Left cardiac atrium (tissue), 4 donors: ENCODE results near the gene NRG3. TPM values are rescaled to one million over a fixed set of nuclear protein-coding genes. Genes with fewer than 3 reads are reported as not detected.

Experiments
- ATAC-seq, 2 donors: fragments of 200-7000 bp; cut with Tn5 transposase; one replicate each; pipeline ENCODE4 v1.9.1; 2020; ENCODE audit warnings: mild to moderate bottlenecking in 2 of 2, moderate library complexity in 2 of 2
- DNase-seq: peaks from one replicate; pipeline ENCODE4 v3.0.0-alpha.2; 2020
- intact Hi-C, 2 donors: fragments of 100-400 bp; cut with DNase I; formaldehyde crosslinking; loops; one replicate each; pipeline versions ENCODE4 v1.14.1 to v1.15.1; 2022 to 2023
- total RNA-seq, 2 donors: library from RNA; stranded (reverse); fragmentation: NEBNext Ultra II Directional; extraction: Animal tissue kit (Norgen Biotek cat#: 25700); gene quantifications; one replicate each; pipeline ENCODE4 v1.2.1, GENCODE V29; 2021
- donor health status: DM: no; HTN: yes; CAD: no.
- donor health status: DM: no; HTN: yes; CAD: no; lungs with severe emphysema.
- donor health status: DM: yes; HTN: yes; CAD: no.
- donor health status: Dilated cardiomyopathy.

Gene NRG3
- total RNA-seq, 2 donors from 2014 or later = 0.21 to 0.79 TPM

DNA sequence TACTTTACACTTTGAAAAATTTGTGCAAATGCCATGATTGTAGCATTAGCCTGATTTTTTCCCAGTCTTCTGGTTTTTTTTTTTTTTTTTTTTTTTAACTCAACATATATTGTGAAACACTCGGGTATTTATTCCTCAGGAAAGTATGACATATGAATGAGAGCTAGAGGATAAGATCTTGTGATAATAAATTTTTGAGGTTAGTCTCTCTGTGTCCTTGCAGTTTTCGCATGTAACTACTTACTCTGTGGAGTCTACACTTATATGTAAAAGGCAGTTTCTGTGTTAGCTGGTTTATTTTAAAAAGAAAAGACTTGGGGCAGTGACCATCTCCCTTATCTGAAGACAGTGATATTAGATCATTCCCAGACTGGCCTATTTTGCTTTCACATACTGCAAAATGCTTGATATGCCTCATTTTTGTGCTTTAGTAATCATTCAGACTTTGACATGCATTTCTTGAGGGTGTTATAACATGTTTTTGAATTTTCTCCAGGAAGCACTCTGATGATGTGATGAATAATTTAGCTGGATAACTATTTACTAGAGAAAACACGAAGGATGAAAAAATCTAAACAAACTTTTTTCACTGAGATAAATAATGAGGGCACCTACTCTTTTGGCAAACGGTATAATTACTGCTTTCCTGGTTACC, 371.0 kb downstream of the NRG3 start:
- no peak for ATAC-seq
- DNase-seq = no peak
- intact Hi-C loops = no loop called here

GRCh38 chr10:82249141-82249540, 374.1 kb downstream of the NRG3 start:
- intact Hi-C loops = no loop called here
- no peak for DNase-seq

DNA sequence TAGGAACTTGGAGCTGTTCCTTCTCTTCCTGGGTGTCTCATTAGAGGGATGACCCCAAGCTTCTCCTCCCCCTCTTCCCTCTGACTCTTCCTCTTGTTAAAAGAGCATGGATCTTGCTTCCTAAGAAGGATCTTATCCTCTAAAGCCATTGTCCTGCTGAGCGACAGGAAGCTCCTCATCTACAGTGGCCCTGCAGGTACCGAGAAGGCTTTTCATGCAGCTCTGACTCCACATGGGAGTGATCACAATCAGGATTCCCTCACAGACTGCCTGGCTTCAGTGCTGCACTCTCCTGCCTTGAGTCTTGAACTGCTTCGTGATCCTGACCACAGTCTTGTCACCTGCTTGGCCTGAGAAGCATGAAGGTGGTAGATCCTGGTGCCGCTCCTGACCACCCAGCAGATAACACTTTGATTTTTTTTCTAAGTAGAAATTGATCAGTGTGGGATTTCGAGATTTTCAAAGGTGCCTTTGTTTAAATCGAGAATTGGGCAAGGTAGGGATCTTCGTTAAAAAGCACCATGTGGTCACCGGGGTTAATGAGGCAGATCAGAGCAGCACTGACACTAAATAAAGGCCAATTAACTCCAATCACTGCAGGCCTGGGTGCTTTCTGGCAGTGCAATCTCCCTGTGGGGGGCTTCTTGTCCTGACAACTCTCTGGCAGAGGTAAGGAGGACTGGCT, 376.4 kb downstream of the NRG3 start:
- no peak for DNase-seq
- no peak for ATAC-seq
- intact Hi-C loops = no loop called here

More at GRCh38 chr10:82249141-82249540, 374.1 kb downstream of the NRG3 start:
- ATAC-seq = no peak

- intact Hi-C loops = no loop called here
- ATAC-seq = peak in 1 of 2 donors; percentile 25
These were observed 377.1 kb downstream of the NRG3 start for GRCh38 chr10:82252081-82252480.

GRCh38 chr10:82254237-82254636, 379.2 kb downstream of the NRG3 start:
- intact Hi-C loops = no loop called here

More at GRCh38 chr10:82252081-82252480, 377.1 kb downstream of the NRG3 start:
- no peak for DNase-seq

DNA sequence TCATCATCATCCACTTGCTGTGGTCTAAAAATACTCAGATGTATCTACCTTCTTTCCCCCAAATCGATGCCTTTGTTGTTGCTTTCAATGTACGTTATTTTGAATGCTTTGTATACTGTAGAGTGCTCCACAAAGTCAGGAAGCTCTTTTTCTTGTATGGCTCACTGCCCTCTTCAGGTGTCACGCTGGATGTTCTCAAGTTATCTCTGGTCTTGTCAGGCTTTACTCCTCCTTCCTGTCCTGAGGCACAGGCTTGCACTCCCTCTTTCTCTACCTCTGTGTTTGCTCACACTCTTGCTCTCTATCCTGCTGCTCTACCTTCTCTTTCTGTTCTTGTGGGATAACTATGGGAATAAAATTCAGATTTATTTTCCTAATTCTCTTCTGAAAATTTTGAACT, 381.3 kb downstream of the NRG3 start:
- ATAC-seq (no peak), DNase-seq (no peak)
- intact Hi-C loops = no loop called here

More at GRCh38 chr10:82254237-82254636, 379.2 kb downstream of the NRG3 start:
- DNase-seq (no peak), ATAC-seq (no peak)

DNA sequence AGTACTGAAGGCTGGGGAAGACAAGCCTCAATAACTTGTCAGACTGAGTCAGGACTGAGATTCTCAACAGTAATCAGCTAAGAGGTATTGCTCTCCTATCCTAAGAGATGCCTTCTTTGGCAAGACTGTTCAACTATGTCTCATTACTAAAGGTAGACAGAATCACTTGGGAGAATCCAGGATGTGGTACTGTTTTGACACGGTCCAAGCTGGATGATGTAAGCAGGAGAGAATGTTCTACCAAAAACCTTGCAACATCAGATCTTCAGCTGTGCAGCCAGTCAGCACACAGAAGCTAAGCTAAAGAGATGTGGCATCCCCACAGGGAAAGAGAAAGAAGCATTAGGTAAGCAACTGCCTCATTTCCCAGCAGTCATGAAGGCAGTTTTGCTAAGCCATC, 391.4 kb downstream of the NRG3 start:
- ATAC-seq = peak in 1 of 2 donors; percentile 91
- intact Hi-C loops = no loop called here
- no peak for DNase-seq

- DNase-seq = no peak
- ATAC-seq = no peak
- intact Hi-C loops = no loop called here
These were observed 392.0 kb downstream of the NRG3 start for GRCh38 chr10:82267014-82267413.

DNA sequence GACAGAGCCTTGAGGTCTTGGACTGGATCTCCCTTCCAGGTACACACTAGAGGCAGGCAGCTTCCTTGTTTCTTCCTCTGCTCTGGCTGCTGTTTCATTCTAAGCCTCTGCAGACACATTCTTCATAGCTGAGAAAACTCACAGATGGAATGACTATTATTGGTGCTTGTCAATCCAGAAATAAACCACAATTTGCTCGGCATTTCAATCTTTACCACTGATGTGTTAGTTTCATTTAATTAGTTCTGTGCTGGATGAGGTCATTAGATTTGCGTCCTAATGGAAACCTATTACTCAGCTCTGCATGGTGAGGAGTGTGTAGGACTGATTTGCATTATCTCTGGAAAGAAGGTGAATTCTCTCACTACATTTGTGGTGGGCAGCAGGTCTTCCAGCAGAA, 392.5 kb downstream of the NRG3 start:
- DNase-seq (no peak), ATAC-seq (no peak)
- intact Hi-C loops = no loop called here

DNA sequence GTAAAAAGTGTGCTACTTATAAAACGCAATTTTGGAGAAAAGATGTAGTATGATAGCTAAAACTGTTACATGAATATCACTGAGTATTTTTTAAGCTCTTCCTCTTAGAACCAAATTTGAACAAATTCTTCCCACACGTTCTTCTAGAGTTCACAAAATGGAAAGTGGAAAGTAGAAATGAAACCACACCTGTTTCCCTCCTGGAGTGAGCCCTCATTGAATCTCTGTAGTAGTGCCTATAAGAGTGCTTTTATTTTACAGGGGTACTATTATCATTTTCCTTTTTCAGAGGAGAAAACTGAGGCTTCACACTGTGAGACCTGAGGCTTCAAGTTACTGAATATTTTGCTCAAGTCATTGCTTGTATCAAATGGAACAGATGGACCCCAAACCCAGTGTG, 393.0 kb downstream of the NRG3 start:
- DNase-seq (no peak), ATAC-seq (no peak)
- intact Hi-C loops = no loop called here

DNA sequence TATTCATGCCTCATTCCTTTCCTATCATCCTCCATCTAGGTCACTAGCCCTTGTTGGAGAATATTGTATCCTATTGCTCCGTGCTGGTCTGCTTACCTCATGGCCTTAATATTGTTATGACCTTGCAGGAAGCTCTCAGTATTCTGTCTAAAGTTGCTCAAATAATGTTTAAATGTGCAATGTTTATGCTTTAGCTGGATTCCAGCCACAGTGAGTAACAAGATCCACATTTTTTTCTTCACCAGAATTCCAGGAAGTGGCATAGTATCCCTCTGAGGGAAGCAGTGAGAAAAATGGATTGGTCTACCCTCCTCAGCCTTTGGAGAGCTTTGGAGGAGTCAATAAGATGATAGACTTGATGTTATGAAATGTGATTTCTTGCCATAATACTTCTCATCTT, 402.6 kb downstream of the NRG3 start:
- intact Hi-C loops = no loop called here
- DNase-seq (no peak), ATAC-seq (no peak)

- intact Hi-C loops = no loop called here
- DNase-seq (no peak), ATAC-seq (no peak)
These were observed 403.6 kb downstream of the NRG3 start for GRCh38 chr10:82278401-82279182.

GRCh38 chr10:82282782-82283456, 407.9 kb downstream of the NRG3 start:
- intact Hi-C loops = no loop called here
- ATAC-seq (no peak), DNase-seq (no peak)

GRCh38 chr10:82284180-82284579, 409.2 kb downstream of the NRG3 start:
- intact Hi-C loops = no loop called here
- no peak for ATAC-seq
- no peak for DNase-seq

DNA sequence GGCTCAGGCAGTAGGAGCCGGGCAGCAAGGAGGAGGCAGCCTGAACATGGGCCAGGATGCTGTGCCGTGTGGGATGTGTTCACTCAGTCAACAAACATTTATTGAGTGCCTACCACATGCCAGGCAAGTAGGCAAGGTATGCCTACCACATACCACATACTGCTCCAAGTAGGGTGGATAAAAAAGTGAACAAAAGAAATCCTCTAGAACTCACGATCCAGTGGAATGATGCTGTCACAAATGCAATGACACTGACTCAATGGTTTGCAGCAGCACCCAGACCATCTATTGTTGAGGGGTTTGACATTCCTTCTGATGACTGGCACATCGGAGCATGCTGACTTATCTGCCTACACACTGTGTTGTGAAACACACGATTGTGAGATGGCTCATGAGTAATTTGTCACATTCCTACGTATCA, 413.5 kb downstream of the NRG3 start:
- intact Hi-C loops = no loop called here
- DNase-seq = no peak
- no peak for ATAC-seq

- no peak for DNase-seq
- ATAC-seq = no peak
- intact Hi-C loops = no loop called here
These were observed 415.0 kb downstream of the NRG3 start for GRCh38 chr10:82289945-82290344.

DNA sequence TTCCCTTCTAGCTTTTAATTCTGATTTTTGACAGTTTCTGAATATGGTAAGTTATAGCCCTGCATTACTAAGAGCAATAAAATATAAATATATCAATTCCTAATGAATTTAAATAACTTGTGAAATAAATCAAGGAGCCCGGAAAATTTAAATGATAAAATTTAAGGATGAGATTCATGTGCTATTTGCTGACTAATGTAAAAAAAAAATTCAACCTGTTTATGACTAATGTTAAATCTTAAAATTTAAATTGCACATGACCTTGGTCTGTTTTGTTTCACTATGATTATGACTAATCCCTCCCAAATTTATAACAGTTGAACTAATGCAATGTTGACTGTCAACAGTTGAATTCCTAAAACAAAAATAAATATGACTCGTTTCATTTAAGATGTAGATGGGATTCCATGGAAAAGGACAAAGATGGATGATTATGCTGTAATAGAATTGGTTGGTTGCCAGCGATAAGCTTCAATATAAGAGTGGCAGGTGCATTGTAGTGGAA, 419.9 kb downstream of the NRG3 start:
- ATAC-seq (no peak), DNase-seq (no peak)
- intact Hi-C loops = no loop called here

DNA sequence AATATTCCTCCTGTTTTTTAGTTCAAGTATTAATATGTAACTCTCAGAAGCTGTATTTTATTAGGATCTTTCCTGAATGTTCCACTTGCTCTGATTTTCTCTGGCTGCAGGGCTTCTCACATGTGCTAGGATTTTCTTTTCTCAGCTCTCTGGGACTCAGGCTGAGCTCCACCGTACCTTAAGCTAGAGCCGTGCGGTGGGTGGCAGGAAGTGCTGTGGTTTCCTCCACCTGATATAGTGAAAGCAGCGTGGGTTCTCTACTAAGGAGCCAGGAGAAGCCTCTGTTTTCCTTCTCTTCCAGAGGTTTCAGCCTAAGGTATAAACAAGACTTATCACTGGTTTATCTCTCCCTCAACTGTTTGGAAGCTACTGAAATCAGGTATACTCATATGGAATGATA, 433.6 kb downstream of the NRG3 start:
- no peak for ATAC-seq
- intact Hi-C loops = no loop called here
- no peak for DNase-seq

GRCh38 chr10:82310839-82311238, 435.8 kb downstream of the NRG3 start:
- DNase-seq (no peak), ATAC-seq (peak in 1 of 2 donors; percentile 51)
- intact Hi-C loops = no loop called here

GRCh38 chr10:82313401-82313800, 438.4 kb downstream of the NRG3 start:
- ATAC-seq = no peak
- intact Hi-C loops = no loop called here

More at GRCh38 chr10:82313401-82313800, 438.4 kb downstream of the NRG3 start:
- no peak for DNase-seq
